GM12878 (cell line): ENCODE results near the gene SPINT4.

ENCODE experiments used
- CTCF ChIP-seq, 3 experiments: IDR thresholded peaks in 2 of 3; conservative IDR thresholded peaks in 1 of 3; 2 replicates each; pipeline ENCODE4 v1.5.1; 2011; ENCODE audit warnings: low read depth in 3 of 3, low read length in 3 of 3, mild to moderate bottlenecking in 3 of 3, control low read depth in 2 of 3, moderate library complexity in 2 of 3, inconsistent platforms in 1 of 3, mixed read lengths in 1 of 3; ENCODE audit not compliant: control insufficient read depth in 2 of 3, insufficient read depth in 1 of 3; ENCODE audit errors: extremely low read depth in 1 of 3
- EP300 ChIP-seq, 2 experiments: fragments of 150-350 bp in 1 of 2; IDR thresholded peaks; 2 replicates each; pipeline ENCODE4 v1.6.1; 2011 to 2012; ENCODE audit warnings: low read depth in 2 of 2, low read length in 2 of 2, borderline replicate concordance in 1 of 2, improper control_type of control experiment in 1 of 2, inconsistent platforms in 1 of 2; ENCODE audit not compliant: control insufficient read depth in 1 of 2
- EZH2 ChIP-seq: IDR thresholded peaks from 2 replicates; pipeline ENCODE4 v1.6.1; 2012; ENCODE audit warnings: low read depth, mild to moderate bottlenecking, control low read depth, inconsistent platforms, low read length, borderline replicate concordance; ENCODE audit not compliant: control insufficient read depth
- HDGF ChIP-seq: fragments of 450-650 bp; IDR thresholded peaks from 2 replicates; pipeline ENCODE4 v1.6.1; 2016; ENCODE audit warnings: antibody characterized with exemption
- KLF5 ChIP-seq: fragments of 450-650 bp; IDR thresholded peaks from 2 replicates; pipeline ENCODE4 v1.6.1; 2014; ENCODE audit warnings: mild to moderate bottlenecking; ENCODE audit not compliant: partially characterized antibody
- MAX ChIP-seq: IDR thresholded peaks from 2 replicates; pipeline ENCODE4 v1.6.1; 2012; ENCODE audit warnings: low read depth, low read length, improper control_type of control experiment
- NFYA ChIP-seq: IDR thresholded peaks from 2 replicates; pipeline ENCODE4 v1.6.1; 2011; ENCODE audit warnings: low read depth, mild to moderate bottlenecking, low read length, improper control_type of control experiment, borderline replicate concordance
- POLR2AphosphoS5 ChIP-seq: IDR thresholded peaks from 2 replicates; pipeline ENCODE4 v1.6.1; 2011; ENCODE audit warnings: mild to moderate bottlenecking, low read length, inconsistent platforms
- RAD21 ChIP-seq: IDR thresholded peaks from 2 replicates; pipeline ENCODE4 v1.6.1; 2011; ENCODE audit warnings: mild to moderate bottlenecking, low read depth, low read length, moderate library complexity; ENCODE audit not compliant: insufficient read depth
- SMAD1 ChIP-seq: fragments of 450-650 bp; IDR thresholded peaks from 2 replicates; pipeline ENCODE4 v1.6.1; 2018; ENCODE audit warnings: mild to moderate bottlenecking, low read depth; ENCODE audit not compliant: partially characterized antibody
- TCF3 ChIP-seq: IDR thresholded peaks from 2 replicates; pipeline ENCODE4 v1.6.1; 2012; ENCODE audit warnings: low read depth, mild to moderate bottlenecking, low read length, borderline replicate concordance; ENCODE audit not compliant: insufficient read depth
- TCF7 ChIP-seq: IDR thresholded peaks from 2 replicates; pipeline ENCODE4 v1.6.1; 2014; ENCODE audit warnings: antibody characterized with exemption, borderline replicate concordance

GRCh38 chr20:45765307-45765875, 43.2 kb downstream of the SPINT4 start:
- TF ChIP-seq MAX (no peak), KLF5 (no peak), EP300 (IDR thresholded peaks at IDR 0.05; ENCODE audit: borderline replicate concordance in 1 of 2, control insufficient read depth in 1 of 2, low read depth in 2 of 2, low read length in 2 of 2) (no peak), HDGF (no peak), TCF7 (no peak), TCF3 (no peak), EZH2 (no peak), NFYA (no peak), POLR2AphosphoS5 (no peak), CTCF (IDR thresholded peaks at IDR 0.05 in 2 of 3, conservative IDR thresholded peaks at IDR 0.05 in 1 of 3; ENCODE audit: control insufficient read depth in 2 of 3, extremely low read depth in 1 of 3, insufficient read depth in 1 of 3, low read depth in 3 of 3, low read length in 3 of 3) (no peak), SMAD1 (no peak), RAD21 (no peak)
